GM19099 (cell line): ENCODE measurements around the gene PLBD2.

ENCODE experiments used
- POLR2A ChIP-seq: IDR thresholded peaks from 3 replicates; pipeline ENCODE4 v1.6.1; 2011; ENCODE audit warnings: low read depth; ENCODE audit not compliant: insufficient read length; ENCODE audit errors: extremely low read depth

The PLBD2 gene

DNA sequence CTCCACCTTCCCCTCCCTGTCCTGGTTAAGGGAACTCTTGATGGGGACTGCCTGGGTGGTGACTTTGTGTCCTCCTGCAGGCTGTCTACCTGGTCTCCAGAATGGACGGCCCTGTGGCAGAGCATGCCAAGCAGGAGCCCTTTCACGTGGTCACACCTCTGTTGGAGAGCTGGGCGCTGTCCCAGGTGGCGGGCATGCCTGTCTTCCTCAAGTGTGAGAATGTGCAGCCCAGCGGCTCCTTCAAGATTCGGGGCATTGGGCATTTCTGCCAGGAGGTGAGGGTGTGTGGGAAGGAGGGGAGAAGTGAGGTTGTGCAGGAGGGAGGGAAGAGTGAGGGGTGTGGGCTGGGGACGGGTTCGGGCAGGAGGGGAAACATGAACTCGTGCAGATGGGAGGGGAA is 69.5 kb downstream of the PLBD2 start:
- TF ChIP-seq POLR2A: no peak

DNA sequence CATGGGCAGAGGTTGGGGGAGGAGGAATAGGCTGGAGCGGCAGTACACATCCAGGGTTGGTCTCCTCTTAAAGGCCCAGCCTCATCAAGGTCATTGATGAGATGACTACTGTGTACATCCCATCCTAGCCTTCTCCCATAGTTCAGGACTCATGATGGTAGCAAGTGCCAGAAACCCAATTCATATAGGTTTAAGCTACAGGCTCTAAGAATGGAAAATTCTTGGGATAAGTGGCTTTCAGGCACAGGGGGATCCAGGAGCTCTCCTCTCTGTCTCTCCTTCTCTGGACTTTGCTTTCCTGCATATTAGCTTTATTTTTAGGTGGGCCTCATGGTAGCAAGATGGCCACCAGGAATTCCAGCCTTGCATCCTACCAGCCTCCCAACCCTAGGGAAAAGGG is 70.1 kb downstream of the PLBD2 start:
- no peak for TF ChIP-seq POLR2A

DNA sequence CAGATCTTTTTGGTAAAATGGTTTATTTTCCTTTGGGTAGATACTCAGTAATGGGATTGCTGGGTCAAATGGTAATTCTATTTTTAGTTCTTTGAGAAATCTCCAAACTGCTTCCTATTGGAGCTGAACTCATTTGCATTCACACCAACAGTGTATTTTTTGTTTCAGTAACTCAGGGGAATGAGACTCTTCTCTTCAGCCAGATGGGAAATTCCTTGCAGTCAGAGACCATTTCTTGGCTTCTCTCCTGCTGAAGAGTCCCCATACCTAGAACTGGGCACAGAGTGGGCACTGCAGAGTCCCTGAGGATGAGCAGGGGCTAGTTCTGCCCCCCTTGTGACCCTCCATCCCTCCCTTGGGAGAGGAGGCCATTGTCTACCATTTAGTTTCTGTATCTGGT is 74.6 kb downstream of the PLBD2 start:
- no peak for TF ChIP-seq POLR2A

- no peak for TF ChIP-seq POLR2A
These were observed 77.0 kb downstream of the PLBD2 start for GRCh38 chr12:113435367-113435766.

GRCh38 chr12:113436586-113436985 is 78.2 kb downstream of the PLBD2 start:
- TF ChIP-seq POLR2A: no peak

DNA sequence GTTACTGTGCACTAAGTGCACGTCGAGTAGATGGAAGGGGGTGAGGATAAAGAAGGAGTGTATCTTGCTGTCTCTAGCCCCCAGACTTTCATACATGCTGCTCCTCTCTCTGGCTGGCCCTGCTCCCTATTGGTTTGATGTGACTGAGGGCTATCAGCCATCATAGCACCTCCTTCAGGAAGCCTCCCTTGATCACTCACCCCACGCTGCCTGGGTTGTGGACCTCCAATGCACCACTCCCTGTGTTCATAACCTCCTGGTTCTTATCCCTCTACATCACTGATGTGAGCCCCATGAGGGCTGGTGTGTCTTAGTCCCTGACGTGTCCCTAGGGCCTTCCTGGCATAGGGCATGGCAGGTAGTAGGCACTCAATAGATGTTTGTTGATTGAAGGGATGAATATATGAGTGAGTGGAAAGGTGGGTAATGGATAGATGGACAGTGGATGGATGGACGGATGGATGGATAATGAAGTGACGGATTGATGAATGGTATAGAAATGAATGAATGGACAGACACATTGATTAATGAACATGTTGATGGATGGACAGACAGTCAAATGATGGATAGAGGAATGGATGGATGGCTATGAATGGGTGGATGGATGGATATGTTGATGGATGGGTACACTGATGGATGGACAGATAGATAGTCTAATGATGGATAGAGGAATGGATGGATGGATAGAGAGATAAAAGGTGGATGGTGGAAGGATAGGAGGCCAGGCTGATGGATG is 78.8 kb downstream of the PLBD2 start:
- no peak for TF ChIP-seq POLR2A

- no peak for TF ChIP-seq POLR2A
These were observed 79.3 kb downstream of the PLBD2 start for GRCh38 chr12:113437729-113438100.

- no peak for TF ChIP-seq POLR2A
These were observed 80.3 kb downstream of the PLBD2 start for GRCh38 chr12:113438523-113439300.

- TF ChIP-seq POLR2A: no peak
These were observed 80.9 kb downstream of the PLBD2 start for GRCh38 chr12:113439301-113439597.

DNA sequence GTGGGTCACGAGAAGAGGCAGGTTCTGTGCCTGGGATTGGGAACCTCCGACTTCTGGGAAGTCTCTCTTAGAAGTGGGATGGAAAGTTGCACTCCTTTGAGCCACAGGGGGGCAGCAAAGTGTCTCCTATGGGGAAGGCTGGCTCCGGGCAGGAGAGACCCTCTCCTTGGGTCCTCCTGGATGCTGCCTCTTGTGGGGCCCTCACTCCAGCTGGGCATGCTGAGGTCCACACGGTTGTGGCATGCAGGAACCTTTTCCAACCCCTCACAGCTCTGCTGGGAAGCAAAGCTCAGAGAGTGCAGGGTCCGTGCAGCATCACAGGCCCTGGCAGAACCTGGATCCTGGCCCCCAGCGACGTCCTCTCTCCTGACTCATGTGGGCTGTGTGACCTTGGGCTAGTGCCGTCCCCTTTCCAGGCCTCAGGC is 81.2 kb downstream of the PLBD2 start:
- no peak for TF ChIP-seq POLR2A

- TF ChIP-seq POLR2A: no peak
These were observed 81.9 kb downstream of the PLBD2 start for GRCh38 chr12:113440336-113440735.
